NB4 (cell line): Measurements from ENCODE around the gene AIP.

Experiments used
- POLR2A ChIP-seq: IDR thresholded peaks from 2 replicates; pipeline ENCODE4 v1.6.1; 2011; ENCODE audit warnings: mild to moderate bottlenecking; ENCODE audit not compliant: insufficient read length; ENCODE audit errors: extremely low read depth
- TF ChIP-seq, protein P1 (sequence below): IDR thresholded peaks from one replicate; pipeline ENCODE4 v1.5.1; 2012; ENCODE audit warnings: low read depth, low read length
- TF ChIP-seq, protein P2 (sequence below): IDR thresholded peaks from 2 replicates; pipeline ENCODE4 v1.6.1; 2011; ENCODE audit warnings: low read depth, low read length

DNA sequence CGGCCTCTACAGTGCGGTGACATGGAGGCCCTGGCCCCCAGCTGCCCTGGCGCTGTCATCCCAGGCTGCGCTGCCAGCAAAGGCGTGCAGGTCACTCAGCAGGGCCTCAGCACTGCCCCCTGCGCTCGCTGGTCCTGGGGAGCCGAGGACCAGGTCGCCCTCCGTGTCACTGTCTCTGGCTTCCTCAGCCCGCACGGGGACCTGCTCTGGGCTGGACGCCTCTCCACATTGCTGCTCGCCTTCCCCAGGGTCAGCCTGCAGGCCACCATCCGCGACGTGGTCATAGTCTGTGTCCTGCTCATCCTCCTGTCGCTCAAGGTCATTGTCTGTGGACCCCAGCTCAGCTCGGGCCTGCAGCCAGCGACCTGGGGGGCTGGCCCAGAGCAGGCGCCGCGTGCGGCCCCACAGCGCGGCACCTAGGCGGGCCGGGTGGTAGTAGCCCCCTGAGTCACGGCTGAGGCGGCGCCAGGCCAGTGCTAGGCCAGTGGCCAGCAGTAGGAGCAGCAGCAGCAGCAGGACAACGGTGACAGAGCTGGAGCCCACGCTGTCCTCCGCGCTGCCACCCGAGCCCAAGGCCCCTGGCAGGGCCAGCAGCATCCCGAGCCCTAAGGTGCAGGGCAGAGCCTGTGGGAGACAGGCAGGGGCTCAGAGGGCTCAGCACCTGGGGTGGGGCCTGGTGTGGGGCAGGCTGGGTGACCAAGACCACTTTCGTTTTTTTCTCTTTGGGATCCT is 46.9 kb upstream of the AIP start:
- no peak for TF ChIP-seq POLR2A
- TF ChIP-seq, protein P1, sequence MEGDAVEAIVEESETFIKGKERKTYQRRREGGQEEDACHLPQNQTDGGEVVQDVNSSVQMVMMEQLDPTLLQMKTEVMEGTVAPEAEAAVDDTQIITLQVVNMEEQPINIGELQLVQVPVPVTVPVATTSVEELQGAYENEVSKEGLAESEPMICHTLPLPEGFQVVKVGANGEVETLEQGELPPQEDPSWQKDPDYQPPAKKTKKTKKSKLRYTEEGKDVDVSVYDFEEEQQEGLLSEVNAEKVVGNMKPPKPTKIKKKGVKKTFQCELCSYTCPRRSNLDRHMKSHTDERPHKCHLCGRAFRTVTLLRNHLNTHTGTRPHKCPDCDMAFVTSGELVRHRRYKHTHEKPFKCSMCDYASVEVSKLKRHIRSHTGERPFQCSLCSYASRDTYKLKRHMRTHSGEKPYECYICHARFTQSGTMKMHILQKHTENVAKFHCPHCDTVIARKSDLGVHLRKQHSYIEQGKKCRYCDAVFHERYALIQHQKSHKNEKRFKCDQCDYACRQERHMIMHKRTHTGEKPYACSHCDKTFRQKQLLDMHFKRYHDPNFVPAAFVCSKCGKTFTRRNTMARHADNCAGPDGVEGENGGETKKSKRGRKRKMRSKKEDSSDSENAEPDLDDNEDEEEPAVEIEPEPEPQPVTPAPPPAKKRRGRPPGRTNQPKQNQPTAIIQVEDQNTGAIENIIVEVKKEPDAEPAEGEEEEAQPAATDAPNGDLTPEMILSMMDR, result no peak
- TF ChIP-seq, protein P2, sequence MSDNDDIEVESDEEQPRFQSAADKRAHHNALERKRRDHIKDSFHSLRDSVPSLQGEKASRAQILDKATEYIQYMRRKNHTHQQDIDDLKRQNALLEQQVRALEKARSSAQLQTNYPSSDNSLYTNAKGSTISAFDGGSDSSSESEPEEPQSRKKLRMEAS, result no peak
